IPS-NIHi7 (cell line): Measurements from ENCODE around the gene PIGL.

Source experiments
- DNase-seq: peaks from one replicate; pipeline ENCODE4 v3.0.0; 2012; ENCODE audit warnings: mixed read lengths; ENCODE audit errors: extremely low spot score

The PIGL gene

GRCh38 chr17:16353317-16354174 is 136.5 kb downstream of the PIGL start, which contains the start of gene CENPV:
TSS of gene CENPV (minus strand) at chr17:16353469. CDS start at chr17:16353436, 33 bp downstream.
- peak; percentile 94 for DNase-seq

GRCh38 chr17:16354585-16354984 is 137.6 kb downstream of the PIGL start:
- no peak for DNase-seq

- DNase-seq = no peak
Observed at GRCh38 chr17:16358394-16358793, 141.4 kb downstream of the PIGL start.

GRCh38 chr17:16361874-16362273 is 144.9 kb downstream of the PIGL start:
- DNase-seq = no peak

GRCh38 chr17:16363749-16364536 is 146.9 kb downstream of the PIGL start:
- peak; percentile 77 for DNase-seq

- DNase-seq = no peak
Observed at GRCh38 chr17:16364625-16365024, 147.6 kb downstream of the PIGL start.

GRCh38 chr17:16371742-16372141 is 154.7 kb downstream of the PIGL start:
- no peak for DNase-seq

GRCh38 chr17:16374146-16374938 is 157.3 kb downstream of the PIGL start:
- no peak for DNase-seq
